IPS DF 6.9 (cell line): ENCODE data around the gene STX10.
"Not testable (repeated sequence)": the region's sequence is repeated elsewhere in the genome, so short reads cannot be mapped to it uniquely, and the experiment has no call there.

Source experiments
- DNase-seq: peaks from one replicate; pipeline ENCODE4 v3.0.0-alpha.2; 2013; ENCODE audit warnings: low read depth, low spot score
- H3K27ac ChIP-seq: one replicate; pipeline ENCODE4 v1.5.1; 2013; ENCODE audit warnings: low read length, control low read depth
- H3K27me3 ChIP-seq: 2 replicates; pipeline ENCODE4 v1.6.1; 2013; ENCODE audit warnings: mild to moderate bottlenecking, low read length; ENCODE audit not compliant: control insufficient read depth, insufficient read depth
- H3K36me3 ChIP-seq: 2 replicates; pipeline ENCODE4 v1.6.1; 2013; ENCODE audit warnings: low read length; ENCODE audit not compliant: control insufficient read depth, insufficient read depth
- H3K4me1 ChIP-seq: 2 replicates; pipeline ENCODE4 v1.6.1; 2013; ENCODE audit warnings: low read length; ENCODE audit not compliant: control insufficient read depth, insufficient read depth
- H3K4me3 ChIP-seq: 2 replicates; pipeline ENCODE4 v1.5.1; 2013; ENCODE audit warnings: mild to moderate bottlenecking, low read length
- H3K9me3 ChIP-seq: 2 replicates; pipeline ENCODE4 v1.6.1; 2013; ENCODE audit warnings: low read length, inconsistent platforms; ENCODE audit not compliant: control insufficient read depth, insufficient read depth
- WGBS: extraction: QIAGEN DNeasy Blood & Tissue Kit; methylation state at CpG from one replicate; pipeline ENCODE4 v1.1.7; 2013; ENCODE audit warnings: mixed read lengths, missing lambda C conversion rate; ENCODE audit not compliant: insufficient read length, insufficient coverage; 5-methylcytosine and 5-hydroxymethylcytosine counted together

The STX10 gene

DNA sequence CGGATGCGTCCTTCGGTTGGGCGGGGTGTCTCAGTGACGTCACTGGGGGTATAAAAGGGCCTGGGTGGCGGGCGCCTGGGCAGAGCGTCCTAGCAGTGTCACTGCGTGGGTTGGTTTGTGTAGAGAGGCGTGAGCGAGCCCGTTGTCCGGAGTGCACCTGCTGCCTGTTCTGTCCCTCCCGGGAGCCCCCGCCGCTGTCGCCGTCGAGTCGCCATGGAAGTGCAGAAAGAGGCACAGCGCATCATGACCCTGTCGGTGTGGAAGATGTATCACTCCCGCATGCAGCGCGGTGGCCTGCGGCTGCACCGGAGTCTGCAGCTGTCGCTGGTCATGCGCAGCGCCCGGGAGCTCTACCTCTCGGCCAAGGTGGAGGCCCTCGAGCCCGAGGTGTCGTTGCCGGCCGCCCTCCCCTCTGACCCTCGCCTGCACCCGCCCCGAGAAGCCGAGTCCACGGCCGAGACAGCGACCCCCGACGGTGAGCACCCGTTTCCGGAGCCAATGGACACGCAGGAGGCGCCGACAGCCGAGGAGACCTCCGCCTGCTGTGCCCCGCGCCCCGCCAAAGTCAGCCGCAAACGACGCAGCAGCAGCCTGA lies 2.9 kb upstream of the STX10 start:
- DNase-seq = no peak
- peak overlapping the region; percentile 75 for H3K4me3 ChIP-seq
- no peaks in the 10 kb centered on the region for H3K27me3 ChIP-seq
- WGBS = no CpG with 5 or more reads among the region's 59 CpGs
- peaks cover 2% of the 10 kb centered on the region for H3K4me1 ChIP-seq
- peaks cover 3% of the 10 kb centered on the region for H3K36me3 ChIP-seq
- no peak overlapping the region for H3K27ac ChIP-seq
- H3K9me3 ChIP-seq = no peaks in the 10 kb centered on the region

DNA sequence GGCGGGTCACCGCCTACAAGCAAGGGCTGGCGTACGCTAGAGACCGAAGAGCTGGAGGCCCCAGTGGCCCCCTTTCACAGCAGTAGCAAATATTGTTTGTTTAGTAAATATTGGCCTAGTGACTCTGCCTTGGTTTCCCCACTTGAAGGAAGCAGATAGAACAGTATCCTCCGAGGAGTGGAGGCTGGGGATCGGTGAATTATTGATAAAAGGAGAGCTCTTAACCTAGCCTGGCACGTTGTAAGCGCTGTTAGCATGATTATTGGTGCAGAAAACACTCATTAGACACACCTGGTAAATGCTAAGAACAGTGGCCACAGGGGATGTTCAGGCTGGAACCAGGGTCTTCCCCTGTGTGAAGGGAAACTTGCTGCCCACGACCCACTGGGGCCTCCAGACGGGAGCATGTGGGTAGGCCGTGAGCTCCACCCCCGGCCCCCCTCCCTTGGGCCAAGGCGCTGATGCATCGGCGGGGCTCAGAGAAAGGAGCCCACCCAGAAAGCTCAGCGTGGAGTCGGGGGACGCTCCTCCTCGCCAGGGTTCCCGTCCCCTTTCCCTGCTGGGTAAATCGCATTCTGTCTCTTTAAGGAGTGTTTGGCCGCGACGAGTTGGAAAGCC lies 2.3 kb upstream of the STX10 start:
- Histone ChIP-seq H3K27ac (peak overlapping the region; percentile 9), H3K36me3 (peaks cover 3% of the 10 kb centered on the region), H3K27me3 (no peaks in the 10 kb centered on the region), H3K9me3 (no peaks in the 10 kb centered on the region), H3K4me1 (peaks cover 2% of the 10 kb centered on the region), H3K4me3 (peak overlapping the region; percentile 75; the same call in 1 of the 2 replicates)
- no peak for DNase-seq
- WGBS = no CpG with 5 or more reads among the region's 25 CpGs

DNA sequence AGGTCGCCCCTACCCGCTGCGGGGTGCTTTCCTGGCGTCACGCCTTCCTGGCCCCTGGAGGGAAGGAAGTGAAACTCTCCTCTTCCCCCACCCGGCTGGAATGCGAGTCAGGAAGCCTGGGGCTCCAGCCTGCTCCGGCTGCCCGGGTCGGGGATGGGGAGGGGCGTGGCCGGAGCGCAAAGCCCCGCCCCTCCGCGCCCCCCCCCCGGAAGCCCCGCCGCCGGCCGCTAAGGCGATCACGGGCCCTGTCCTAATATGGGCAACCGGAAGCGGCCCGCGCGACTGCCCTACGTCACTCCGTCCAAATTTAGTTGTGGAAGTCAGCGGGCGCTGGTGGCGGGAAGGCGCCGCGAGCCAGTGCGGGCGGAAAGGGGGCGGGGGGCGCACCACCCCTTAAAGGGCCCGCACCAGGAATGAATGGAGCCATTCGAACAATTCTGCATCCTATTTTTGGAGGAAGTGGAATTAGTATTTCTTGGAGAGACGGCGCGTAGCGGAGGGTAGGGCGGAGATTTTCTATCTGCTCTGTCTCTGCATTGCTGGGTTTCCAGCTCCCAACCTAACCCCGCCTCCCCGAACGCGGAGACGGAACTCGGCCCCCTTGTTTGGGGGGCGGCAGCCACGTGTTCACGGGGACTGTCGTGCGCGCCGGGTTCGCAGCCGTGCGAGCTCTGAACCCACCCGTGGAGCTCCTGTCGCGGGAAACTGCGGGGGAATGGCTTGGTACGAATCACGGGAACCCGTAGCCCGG lies 1.6 kb upstream of the STX10 start:
- Histone ChIP-seq H3K36me3 (peaks cover 3% of the 10 kb centered on the region), H3K27me3 (no peaks in the 10 kb centered on the region), H3K4me3 (peak overlapping the region; percentile 78; the same call in 1 of the 2 replicates), H3K9me3 (no peaks in the 10 kb centered on the region), H3K27ac (no peak overlapping the region), H3K4me1 (peaks cover 2% of the 10 kb centered on the region)
- DNase-seq = no peak
- no CpG with 5 or more reads among the region's 71 CpGs for WGBS

DNA sequence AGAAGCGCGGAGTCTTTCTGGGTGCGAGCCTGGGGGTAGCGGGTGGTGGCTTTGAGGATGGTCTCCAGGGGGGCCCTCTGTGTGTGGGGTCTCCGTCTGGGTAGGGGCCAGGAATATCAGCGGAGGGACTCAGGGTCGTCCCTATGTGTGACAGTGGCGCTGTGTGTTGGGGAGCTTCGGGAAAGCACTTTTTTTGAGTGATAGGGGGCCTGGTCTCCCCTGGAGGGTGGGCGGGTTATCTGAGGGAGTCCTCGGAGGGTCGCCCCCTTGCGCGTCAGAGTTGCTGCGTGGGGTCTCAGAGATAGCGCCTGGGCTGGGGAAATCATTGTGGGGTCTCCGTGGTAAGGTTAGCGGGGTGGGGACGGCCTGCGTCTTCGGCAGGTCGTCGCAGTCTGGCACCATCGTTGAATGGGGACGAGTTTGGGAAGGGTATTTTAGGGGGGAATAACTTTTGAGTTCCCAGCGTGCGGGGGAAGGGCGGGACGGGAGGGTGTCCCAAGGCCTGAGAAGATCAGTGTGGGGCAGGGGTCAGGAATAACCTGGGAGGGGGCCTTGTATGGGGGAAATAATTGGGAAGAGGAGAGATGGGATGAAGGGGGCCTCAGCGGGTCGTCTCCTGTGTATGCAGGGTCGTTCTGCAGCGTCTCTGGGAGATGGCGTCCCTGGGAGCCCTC lies 893 bp upstream of the STX10 start:
- H3K27me3 ChIP-seq = no peaks in the 10 kb centered on the region
- peak overlapping the region; percentile 78; the same call in 1 of the 2 replicates for H3K4me3 ChIP-seq
- no peaks in the 10 kb centered on the region for H3K4me1 ChIP-seq
- H3K27ac ChIP-seq = no peak overlapping the region
- no peaks in the 10 kb centered on the region for H3K9me3 ChIP-seq
- H3K36me3 ChIP-seq = peaks cover 3% of the 10 kb centered on the region
- WGBS = no CpG with 5 or more reads among the region's 34 CpGs
- no peak for DNase-seq

DNA sequence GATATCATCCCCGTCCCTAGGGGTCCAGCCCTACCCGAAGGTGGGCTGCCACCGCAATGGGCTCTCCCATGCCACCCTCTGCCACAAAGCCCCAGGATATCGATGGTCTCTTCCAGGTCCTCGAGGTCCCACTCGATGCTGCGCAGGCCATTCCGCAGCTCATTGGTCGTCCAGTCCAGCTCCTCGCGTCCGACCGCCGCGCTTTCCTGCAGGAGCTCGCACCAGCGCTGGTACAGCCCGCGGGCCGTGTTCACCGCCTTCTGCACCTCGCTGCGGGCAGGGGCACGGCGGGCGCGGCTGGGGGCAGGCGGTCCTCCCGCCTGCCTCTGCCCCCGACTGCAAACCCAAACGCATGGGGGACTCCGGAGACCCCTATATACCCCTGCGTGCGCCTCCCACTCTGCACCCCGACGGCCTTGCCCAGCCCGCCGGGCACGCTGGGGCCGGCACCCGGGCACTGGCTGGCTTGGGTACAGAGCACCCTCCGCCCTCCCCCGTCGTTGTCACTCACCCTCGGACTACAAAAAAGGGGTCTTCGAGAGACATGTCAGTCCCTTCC lies 468 bp downstream of the STX10 start:
- H3K27ac ChIP-seq = no peak overlapping the region
- no peak for DNase-seq
- no CpG with 5 or more reads among the region's 46 CpGs for WGBS

DNA sequence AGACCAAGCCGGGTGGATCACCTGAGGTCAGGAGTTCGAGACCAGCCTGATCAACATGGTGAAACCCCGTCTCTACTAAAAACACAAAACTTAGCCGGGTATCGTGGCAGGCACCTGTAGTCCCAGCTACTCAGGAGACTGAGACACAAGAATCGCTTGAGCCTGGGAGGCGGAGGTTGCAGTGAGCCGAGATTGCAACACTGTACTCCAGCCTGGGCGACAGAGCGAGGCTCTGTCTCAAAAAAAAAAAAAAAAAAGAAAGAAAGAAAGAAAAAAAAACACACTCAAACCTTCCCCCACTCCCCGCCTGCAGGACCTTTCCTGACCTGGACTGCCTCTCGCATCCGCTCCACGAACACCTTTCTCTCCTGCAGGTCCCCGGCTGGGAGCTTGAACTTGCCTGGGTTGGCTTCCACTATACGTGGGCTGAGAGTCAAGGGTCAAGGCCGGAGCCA lies 975 bp downstream of the STX10 start:
- not testable (repeated sequence) for H3K27ac ChIP-seq, DNase-seq, H3K4me1 ChIP-seq, H3K27me3 ChIP-seq, H3K36me3 ChIP-seq, H3K9me3 ChIP-seq
- no CpG with 5 or more reads among the region's 17 CpGs for WGBS
- H3K4me3 ChIP-seq = peak overlapping the region; percentile 78; the same call in 1 of the 2 replicates

More for the DNA sequence above, 468 bp downstream of the STX10 start:
- Histone ChIP-seq H3K36me3 (peaks cover 3% of the 10 kb centered on the region), H3K27me3 (no peaks in the 10 kb centered on the region), H3K9me3 (no peaks in the 10 kb centered on the region), H3K4me1 (no peaks in the 10 kb centered on the region), H3K4me3 (peak overlapping the region; percentile 78)

DNA sequence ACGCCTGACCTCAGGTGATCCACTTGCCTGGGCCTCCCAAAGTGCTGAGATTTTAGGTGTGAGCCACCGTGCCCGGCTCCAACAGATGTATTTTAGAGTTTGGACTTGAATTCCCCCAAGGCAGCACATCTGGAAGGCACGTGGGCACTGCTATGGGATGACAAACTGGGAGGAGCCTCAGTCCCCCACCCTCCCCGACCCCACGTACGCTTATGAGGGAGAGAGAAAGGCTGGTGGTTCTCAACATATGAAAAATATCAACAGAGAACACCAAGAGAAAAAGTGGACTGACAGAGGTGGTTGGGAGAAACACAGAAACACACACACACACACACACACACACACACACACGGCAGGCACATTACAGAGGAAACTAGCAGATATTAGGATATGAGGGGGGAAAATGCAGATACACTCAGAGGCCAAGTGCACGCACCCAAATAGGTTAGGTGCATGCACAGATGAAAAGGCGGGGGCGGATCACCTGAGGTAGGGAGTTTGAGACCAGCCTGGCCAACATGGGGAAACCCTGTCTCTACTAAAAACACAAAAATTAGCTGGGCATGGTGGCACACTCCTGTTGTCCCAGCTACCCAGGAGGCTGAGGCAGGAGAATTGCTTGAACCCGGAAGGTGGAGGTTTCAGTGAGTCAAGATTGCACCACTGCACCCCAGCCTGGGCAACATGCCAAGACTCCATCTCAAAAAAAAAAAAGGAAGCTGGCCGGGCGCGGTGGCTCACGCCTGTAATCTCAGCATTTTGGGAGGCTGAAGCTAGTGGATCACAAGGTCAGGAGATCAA lies 3.2 kb downstream of the STX10 start:
- no peak for DNase-seq
- Histone ChIP-seq H3K36me3 (peaks cover 8% of the 10 kb centered on the region), H3K4me3 (no peak overlapping the region), H3K4me1 (no peaks in the 10 kb centered on the region), H3K27ac (no peak overlapping the region), H3K27me3 (no peaks in the 10 kb centered on the region), H3K9me3 (no peaks in the 10 kb centered on the region)
- no CpG with 5 or more reads among the region's 16 CpGs for WGBS

DNA sequence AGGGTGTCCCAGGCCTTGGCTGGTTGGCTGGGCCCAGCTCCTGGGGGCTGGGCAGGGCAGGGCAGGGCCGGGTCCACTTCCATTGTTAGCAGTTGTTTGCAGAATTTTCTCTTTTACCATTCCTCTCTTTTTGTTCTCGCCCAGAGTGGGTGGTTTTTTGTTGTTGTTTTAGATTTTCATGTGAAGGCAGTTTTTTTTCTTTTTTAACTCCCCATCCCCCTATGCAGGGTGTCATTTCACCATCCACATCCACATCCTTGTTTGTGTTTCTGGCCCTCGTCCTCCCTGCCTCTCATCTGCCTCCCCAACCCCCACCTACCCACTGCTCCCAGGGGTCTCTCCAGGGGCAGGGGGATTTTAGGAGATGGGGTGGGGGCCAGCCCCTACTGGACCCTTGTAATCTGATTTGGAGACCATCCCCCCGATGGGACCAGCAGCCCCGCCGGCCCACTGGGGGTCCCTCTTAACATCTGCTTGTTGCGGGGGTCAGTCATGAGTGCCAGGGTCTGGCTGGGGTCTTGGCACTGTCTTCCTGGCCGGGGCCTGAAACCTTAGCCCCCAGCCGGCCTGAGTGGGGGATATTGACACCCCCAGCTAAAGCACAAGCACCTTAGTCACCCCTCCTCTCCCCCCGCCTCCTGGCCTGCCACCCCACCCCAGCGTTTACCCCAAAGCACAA lies 10.4 kb downstream of the STX10 start:
- no peak overlapping the region for H3K27ac ChIP-seq
- DNase-seq = no peak
- no CpG with 5 or more reads among the region's 11 CpGs for WGBS
- peaks cover 47% of the 10 kb centered on the region for H3K36me3 ChIP-seq
- H3K4me3 ChIP-seq = no peak overlapping the region
- no peaks in the 10 kb centered on the region; the same call in 1 of the 2 replicates for H3K4me1 ChIP-seq
- H3K27me3 ChIP-seq = no peaks in the 10 kb centered on the region
- no peaks in the 10 kb centered on the region for H3K9me3 ChIP-seq

DNA sequence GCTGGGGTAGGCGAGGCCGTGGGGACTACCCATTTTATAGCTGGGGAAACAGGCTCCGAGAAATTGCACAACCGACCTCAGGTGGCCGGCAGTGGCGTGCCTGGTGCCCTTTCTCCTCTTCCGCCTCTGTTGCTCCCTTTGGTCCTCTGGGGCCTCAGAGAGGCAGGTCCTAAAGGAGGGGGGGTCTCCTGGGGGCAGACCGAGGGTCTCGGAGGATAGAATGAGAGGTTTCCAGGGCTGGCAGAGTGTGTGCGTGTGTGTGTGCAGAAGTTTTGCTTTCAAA lies 11.3 kb downstream of the STX10 start:
- DNase-seq = no peak
- no peaks in the 10 kb centered on the region; the same call in 1 of the 2 replicates for H3K4me1 ChIP-seq
- H3K4me3 ChIP-seq = no peak overlapping the region
- no CpG with 5 or more reads among the region's 10 CpGs for WGBS
- no peaks in the 10 kb centered on the region for H3K27me3 ChIP-seq
- H3K27ac ChIP-seq = no peak overlapping the region
- no peaks in the 10 kb centered on the region for H3K9me3 ChIP-seq
- H3K36me3 ChIP-seq = peaks cover 40% of the 10 kb centered on the region
